HG03159 (cell line): ENCODE results near the gene HOXA13.
A peak's percentile ranks its signal among the peaks of the same experiment; 100 is the strongest.

Experiments used
- ATAC-seq: cut with Tn5 transposase; IDR thresholded peaks from one replicate; pipeline ENCODE4 v1.9.1; 2021; ENCODE audit warnings: mild to moderate bottlenecking, moderate library complexity; ENCODE audit not compliant: unreplicated experiment

Gene HOXA13

DNA sequence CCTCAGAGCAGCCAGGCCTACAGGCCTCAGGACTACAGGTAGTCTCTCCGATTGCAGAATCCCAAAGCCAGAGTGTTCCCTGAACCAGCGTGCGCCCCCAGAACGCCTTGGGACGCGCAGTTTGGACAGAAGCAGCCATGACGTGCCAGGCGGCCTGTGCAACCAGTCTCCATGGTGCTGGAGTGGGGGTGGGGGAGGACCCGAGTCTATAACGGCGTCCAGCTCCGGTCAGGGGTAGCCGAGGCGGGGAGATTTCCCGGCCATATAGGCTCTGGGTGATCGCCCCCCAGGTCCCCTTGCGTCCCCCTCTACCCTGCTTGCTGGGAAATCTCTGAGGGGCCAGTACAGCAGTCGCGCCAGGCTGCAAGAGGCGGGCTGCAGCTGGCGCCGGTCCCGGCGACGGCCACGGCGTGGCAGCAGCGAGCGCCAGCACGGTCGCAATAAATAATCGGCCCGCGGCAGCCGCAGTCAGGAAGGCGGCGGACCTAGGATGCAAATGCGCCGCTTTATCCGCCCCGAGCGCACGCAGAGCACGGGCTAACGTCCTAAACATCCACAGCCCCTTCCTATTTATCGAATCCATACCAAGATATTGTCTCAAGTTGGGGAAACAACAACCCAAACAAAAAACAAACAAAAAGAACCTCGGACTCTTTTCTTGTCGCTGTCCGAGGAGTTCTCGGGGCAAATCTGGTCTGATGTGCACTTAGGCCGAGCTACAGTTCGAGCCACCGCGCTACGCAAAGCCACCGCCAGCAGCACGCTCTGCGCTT, 49.1 kb downstream of the HOXA13 start:
- ATAC-seq, result peak; percentile 78

DNA sequence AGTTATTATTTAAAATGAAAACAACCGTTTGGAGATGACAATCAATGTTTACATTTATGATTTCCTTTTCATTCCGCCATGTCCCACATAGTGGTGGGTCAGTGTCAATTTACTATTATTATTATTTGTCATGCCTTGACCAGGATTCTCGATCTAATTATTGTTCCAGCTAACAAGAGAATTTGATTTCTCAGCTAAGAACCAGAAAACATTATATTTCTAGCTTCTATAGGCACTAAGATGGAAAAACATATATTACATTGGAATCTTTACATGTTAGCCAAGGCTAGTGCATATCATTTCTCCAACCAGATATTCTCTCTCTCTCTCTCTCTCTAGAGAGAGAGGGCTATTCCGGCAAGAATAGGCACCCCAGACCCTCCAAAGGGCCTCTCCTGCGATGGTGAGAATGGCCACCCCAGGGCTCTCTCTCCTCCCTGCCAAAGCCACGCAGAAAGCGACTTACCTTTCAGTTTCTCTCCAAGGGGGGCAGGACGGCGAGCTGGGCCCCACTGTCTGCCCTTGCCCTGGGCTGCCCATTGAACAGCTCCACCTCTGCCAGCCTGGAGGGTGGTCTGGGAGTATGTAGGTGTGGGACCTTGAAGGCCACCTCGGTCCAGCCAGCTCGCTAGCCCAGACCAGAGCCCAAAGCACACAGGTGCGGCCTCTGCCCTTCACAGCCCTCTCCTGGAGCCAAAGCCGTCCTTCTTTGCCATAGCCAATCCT, 49.9 kb downstream of the HOXA13 start:
- no peak for ATAC-seq

DNA sequence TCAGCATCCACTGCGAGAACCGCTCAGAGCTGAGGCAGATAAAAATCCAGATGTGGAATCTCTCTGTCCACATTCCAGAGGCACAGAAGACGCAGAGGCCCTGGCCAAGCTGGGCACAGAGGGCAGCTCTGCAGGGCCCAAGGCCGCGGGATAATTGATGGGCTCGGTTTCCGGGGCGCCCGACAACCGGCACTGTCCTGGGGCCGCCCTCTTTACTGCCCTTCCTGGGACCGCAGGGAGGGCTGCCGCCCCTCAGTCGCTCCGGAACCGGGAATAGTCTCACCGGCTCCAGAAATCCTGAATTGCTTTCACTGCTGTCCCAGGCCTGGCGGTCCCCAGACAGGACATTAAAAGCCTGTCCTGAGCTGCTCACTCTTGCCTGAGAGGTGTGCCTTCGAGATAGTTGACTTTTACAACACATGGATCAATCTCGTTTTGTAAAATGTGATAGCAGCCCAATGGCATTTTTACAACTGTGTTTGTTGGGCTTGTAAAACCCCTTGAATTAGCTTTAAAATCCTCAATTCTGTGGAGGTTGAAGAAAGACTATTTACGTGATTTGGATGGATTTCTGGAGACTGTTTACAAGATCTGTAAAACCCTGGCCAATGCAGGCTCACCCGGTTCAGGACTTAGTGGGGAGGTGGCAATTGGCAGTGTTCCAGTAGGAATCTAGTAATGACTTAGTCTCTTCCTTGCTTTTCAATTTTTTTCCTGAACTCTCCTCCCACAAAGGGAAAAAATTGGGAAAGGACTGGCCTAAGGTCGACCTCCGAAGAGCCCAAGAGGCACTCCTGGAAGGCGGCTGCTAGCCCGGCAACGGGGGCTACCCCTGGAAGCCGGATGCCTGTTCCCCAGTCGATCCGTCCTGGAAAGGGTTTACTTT, 50.9 kb downstream of the HOXA13 start:
- ATAC-seq, result no peak

DNA sequence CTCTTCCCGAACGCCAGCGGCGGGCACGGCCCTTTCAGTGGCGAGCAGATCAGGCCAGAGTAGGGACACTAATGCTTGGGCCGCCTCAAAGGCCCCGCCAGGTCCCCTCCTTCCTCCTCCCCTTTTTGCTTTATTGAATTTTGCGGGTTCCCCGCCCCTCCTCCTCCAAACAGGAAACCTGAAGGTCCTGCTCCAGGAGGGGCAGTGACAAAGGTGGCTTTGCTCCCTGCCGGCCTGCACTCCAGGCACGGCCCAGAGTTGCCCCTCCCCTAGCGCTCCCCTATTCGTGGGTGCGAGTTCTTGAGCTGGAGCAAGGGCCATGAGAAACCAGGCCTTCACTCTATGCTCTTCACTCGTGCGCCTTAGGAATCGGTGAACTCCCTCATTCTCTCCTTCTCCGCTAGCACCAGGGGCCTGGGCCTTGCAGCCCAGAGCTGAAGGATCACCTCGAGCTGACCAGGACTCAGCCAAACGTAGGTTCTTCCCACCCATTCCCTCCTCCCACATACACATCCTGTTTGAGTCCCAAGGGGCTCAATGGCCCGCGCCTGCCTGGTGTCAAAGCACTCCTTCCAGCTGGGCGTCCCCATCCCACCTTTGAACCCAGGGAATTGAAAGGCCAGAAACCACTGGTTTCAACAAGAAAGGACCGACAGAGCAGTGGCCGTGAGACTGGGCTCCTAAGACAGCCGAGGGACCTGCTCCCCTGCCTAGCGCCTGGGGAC, 51.7 kb downstream of the HOXA13 start:
- ATAC-seq, result no peak

DNA sequence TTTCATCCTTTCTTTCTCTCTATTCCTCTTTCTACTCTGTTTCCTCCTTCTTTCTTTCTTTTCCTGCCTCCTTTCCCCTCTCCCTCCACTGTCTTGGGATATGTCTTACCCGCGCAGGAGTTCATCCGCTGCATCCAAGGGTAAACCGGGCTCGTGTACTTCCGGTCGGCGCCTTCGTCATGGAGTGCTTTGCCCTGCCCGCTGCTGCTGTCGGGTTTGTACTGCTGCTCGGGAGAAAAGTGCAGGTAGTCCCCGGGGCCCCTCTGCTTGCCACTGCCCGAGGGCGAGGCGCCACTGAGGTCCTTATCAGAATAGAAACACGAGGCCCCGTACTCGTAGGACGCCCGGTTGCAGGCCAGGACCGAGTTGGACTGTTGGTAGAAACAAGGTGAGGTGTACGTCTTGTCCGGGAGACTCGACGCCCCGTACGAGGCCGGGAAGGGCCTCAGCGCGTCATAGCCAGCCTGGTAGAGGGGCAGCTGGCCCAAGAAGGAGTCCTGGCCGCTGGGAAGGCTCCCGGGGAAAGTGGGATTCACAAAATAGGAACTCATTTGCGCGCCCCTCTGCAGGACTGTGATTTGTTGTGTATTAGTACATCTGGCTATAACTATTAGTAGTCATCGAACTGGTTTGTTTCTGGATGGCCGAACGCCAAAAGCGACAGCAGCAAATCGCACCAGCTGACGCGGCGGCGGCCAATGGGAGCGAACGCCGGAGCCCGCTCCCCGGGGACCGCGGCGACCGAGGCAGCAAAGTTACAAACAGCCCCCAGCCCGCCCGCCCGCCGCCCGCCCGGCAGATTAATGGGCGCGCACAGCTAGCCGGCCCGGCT, 52.5 kb downstream of the HOXA13 start, which contains the start of gene HOXA6:
Gene HOXA6 (minus strand): TSS at position 576 of the 832 bp plus-strand sequence. CDS start 25 bp downstream, at position 551.
- no peak for ATAC-seq

DNA sequence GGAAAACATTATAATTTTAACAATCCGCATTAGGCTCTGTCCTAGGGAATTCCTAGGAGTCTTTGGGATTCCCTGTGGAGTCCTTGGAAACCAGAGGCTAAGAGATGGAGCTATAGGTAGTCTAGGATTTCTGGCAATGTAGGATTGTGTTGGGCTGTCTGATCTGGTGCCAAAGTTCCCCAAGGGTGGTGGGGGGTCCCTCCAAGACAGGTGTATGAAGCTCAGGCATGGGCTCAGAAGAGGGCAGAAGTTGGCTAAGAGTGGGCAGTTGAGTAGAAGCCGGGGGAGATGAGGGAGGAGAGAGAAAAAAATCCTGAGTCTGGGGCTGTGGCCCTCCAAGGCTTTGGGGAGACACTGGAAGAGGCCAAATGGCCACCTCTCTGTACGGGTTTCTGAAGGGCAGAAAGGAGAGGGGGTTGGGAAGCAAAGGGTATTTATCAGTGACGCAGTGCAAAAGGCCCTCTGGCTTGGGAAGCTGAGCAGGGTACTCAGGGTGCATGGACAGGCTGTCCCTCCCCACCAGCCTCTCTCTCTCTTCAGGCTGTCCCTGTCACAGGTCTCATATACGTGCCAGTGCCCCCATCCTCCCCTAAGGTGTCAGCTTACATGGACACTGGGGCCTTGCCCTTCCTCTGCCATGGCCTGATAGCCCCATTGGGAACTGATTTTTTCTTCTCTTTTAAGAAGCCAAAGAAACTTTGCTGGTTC, 53.2 kb downstream of the HOXA13 start:
- ATAC-seq, result no peak

DNA sequence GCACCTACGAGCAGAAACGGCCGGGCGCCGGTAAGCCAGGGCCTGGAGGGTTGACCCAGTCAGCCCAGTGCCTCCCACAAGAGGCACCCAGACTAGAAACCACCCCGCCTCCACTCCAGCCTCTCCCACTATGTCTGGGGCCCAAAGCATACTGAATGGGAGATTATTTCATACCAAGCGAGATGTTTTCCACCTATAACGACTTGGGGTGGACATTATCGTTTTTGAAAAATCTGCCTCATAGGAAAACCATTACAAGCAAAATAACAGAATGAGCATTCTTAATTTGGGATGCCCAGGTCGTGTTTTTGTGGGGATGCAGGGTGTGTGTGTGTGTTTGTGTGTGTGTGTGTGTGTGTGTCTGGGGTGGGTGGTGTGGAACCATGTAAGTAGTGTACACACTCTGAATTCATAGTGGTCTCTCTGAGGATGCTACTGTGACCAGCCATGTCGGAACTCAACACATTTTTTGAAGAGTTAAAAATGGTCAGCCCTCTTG, 53.9 kb downstream of the HOXA13 start:
- ATAC-seq, result no peak

DNA sequence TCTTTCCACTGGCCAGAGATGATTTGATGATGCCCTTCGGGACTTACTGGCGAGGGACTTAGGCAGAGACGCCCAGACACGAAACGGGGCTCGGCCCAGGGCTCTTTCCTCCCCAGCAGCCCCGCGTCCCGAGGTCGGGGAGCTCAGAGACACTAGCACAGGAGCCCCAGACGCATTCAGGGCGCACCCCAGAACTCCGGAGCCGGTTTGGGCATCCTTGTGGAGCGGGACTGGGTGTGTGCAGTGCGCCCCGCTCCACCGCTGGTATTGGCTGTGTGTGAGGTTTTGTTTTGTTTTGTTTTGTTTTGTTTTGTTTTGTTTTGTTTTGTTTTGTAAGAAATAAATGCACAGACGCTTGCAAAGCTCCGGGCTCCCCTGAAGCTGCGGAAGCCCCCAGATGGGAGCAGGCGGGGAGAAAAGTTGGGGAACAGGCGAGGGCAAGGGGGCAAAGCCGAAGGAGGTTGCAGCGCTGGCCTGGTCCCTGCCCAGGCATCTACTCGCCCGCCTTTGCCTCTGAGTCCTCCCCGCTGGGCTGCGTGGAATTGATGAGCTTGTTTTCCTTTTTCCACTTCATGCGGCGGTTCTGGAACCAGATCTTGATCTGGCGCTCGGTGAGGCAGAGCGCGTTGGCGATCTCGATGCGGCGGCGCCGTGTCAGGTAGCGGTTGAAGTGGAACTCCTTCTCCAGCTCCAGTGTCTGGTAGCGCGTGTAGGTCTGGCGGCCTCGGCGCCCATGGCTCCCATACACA, 54.6 kb downstream of the HOXA13 start:
- no peak for ATAC-seq

DNA sequence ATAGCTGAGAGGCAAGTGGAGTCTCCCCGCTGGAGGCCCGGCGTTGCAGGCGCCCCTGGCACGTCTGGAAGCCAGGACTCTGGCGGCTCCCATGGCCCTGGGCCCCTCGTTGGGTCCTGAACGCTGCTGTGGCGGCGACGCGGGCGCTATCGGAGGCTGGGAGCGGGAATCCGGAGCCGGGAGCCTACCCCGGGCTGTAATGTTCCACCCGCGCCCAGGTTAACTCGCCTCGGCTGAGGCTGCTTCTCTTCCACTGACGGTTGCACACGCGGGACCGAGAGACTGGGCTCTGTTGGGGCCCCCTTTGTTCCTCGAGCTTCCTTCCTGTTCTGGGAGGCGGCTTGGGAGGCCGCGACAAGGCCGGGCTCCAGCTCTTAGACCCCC, 55.1 kb downstream of the HOXA13 start:
- no peak for ATAC-seq
